Esophagus (tissue), 2 donors: ENCODE results near the gene HOXA7. TPM values are rescaled to one million over a fixed set of nuclear protein-coding genes. Genes with fewer than 3 reads are reported as not detected.
A peak's percentile ranks its signal among the peaks of the same experiment; 100 is the strongest.

Experiments used
- H3K27ac ChIP-seq, 2 donors: one replicate each; pipeline ENCODE4 v1.5.1; 2013; ENCODE audit warnings: low read depth in 2 of 2, mild to moderate bottlenecking in 2 of 2, inconsistent platforms in 1 of 2, low read length in 1 of 2, moderate library complexity in 1 of 2
- H3K27me3 ChIP-seq, 2 donors: one replicate each; pipeline ENCODE4 v1.6.1; 2013; ENCODE audit warnings: low read length in 2 of 2, control low read depth in 1 of 2, mild to moderate bottlenecking in 1 of 2; ENCODE audit not compliant: insufficient read depth in 2 of 2, control insufficient read depth in 1 of 2
- H3K36me3 ChIP-seq, 2 donors: one replicate each; pipeline ENCODE4 v1.6.1; 2013; ENCODE audit warnings: low read length in 1 of 2; ENCODE audit not compliant: control insufficient read depth in 2 of 2, insufficient read depth in 2 of 2
- H3K4me1 ChIP-seq, 2 donors: one replicate each; pipeline ENCODE4 v1.6.1; 2013; ENCODE audit warnings: low read length in 1 of 2; ENCODE audit not compliant: control insufficient read depth in 2 of 2, insufficient read depth in 2 of 2
- H3K4me3 ChIP-seq, 2 donors: one replicate each; pipeline ENCODE4 v1.5.1; 2013; ENCODE audit warnings: low read length in 2 of 2, mild to moderate bottlenecking in 2 of 2, low read depth in 1 of 2, moderate library complexity in 1 of 2
- H3K9me3 ChIP-seq, 2 donors: one replicate each; pipeline ENCODE4 v1.6.1; 2013; ENCODE audit warnings: mild to moderate bottlenecking in 2 of 2, low read depth in 1 of 2, low read length in 1 of 2, moderate library complexity in 1 of 2; ENCODE audit not compliant: control insufficient read depth in 2 of 2, insufficient read depth in 1 of 2
- WGBS, 2 donors: extraction: QIAGEN DNeasy Blood & Tissue Kit; methylation state at CpG; one replicate each; pipeline ENCODE4 v1.1.7; 2013; 5-methylcytosine and 5-hydroxymethylcytosine counted together
- polyA plus RNA-seq, 2 donors: library from polyadenylated mRNA; stranded (reverse); fragments of 200-250 nt; gene quantifications; one replicate each; pipeline ENCODE4 v1.2.3, GENCODE V29; 2013
- donor health status: healthy with polysubstance abuse.
- donor health status: Bipolar disorder and iron deficiency.

Gene HOXA7
- polyA plus RNA-seq, 2 donors, result 1.5 to 1.8 TPM

DNA sequence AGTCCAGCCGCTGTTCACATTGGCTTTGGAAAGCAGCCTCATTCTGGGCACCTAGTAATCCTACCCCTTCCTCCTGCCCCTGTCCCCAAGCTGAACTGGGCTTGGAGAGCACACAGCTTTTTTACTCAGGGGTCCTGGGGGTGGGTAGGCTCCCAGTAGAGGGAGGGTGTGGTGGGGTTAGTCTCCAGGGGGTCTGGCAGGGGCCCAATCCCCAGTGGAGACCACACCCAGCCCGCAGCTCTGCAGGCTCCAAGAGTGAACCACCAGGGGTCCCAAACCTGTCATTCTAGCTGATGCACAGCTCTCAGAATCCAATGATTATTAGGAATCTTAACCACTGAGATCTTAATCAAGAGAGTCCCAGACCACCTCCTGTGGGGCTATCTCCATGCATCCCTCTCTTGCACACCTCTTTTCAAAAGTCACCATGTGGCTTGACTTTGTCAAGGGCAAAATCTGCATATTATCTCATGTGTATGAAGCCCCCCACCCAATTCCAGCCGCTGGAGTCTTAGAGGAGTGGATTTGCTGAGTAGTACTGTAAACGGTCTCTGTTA lies 25.9 kb upstream of the HOXA7 start:
- H3K4me1 ChIP-seq, result peaks cover 3 to 14% of the 10 kb centered on the region in 2 donors
- no peak overlapping the region for H3K4me3 ChIP-seq
- 31 to 36% methylated on average over 4 of the region's 4 CpGs for whole genome bisulfite sequencing, 2 donors
- no peak overlapping the region for H3K27ac ChIP-seq
- peaks cover 7 to 58% of the 10 kb centered on the region in 2 donors for H3K27me3 ChIP-seq
- peaks cover 0 to 3% of the 10 kb centered on the region in 2 donors for H3K9me3 ChIP-seq
- no peaks in the 10 kb centered on the region for H3K36me3 ChIP-seq

DNA sequence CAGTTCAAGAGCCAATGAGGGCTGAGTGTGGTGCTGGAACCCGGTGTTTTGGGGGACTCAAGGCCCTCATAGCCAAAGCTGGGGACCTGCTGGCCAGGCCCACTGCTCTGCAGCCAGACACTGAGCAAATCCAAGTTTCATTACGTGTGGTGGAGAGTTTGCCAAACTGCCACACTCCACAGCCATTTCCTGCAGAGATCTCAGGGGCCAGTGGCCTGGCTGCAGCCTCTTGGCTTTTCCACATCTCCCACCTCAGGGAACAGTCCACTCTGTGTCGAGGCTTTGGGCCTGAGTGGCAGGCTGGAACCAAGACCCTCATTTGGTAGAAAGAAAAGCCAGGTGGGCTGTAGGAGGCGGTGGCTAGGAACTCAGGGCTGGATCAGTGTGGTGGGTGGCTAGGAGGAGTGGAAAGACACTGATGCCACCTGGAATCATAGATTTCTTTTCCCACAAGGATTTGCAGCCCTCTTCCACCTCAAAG lies 25.4 kb upstream of the HOXA7 start:
- H3K27me3 ChIP-seq, result peaks cover 7 to 56% of the 10 kb centered on the region in 2 donors
- H3K4me1 ChIP-seq, result peaks cover 3 to 14% of the 10 kb centered on the region in 2 donors
- WGBS, 2 donors, result 60 to 69% methylated on average over 4 of the region's 4 CpGs
- H3K9me3 ChIP-seq, result peaks cover 0 to 3% of the 10 kb centered on the region in 2 donors
- H3K27ac ChIP-seq, result no peak overlapping the region
- no peak overlapping the region for H3K4me3 ChIP-seq
- no peaks in the 10 kb centered on the region for H3K36me3 ChIP-seq

DNA sequence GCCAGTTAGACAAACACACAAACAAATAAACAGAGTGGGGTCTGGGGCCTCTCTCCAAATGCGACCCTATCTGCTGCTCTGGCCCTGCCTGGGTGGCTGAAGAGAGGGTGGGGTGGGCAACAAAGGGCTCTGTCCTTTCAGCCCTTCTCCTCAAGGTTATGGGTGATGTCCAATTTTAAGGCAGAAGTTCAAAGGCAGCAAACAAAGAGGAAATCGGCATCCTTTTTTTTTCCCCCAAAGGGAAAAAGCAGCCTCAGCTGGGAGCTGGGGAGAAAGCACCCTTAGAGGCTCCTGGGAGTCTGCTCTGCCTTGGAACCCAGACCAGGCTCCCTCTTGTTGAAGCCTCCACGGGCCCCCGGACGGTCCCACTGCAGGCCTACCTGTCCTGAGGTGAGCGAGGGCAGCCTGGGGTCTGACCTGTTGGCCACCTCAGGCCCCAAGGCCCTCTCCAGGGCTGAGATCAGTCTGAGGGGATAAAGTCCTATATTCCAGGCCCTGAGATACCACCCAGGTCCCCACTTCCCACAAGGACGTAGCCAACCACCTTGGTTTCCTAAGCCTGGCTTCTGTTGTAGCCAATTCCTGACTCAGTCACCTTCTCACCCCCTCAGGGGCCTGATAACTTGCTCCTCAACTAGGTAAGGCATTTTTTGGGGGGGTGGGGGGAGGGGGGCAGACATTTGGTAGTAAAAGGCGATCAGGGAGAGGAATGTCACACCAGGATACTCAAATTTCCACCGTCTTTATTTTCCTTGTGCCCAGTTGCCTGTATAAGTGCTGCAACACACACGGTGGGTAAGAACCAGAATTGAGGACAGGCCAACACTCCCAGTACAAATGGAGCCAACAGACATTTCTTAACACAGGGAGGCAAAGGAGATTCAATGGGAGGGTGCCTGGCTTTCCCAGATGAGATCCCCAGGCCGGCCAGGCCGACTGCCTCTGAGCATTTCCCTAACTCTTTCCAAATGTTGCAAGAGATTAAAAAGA lies 24.3 kb upstream of the HOXA7 start:
- WGBS, 2 donors, result 58 to 79% methylated on average over 12 of the region's 12 CpGs
- peaks cover 14 to 48% of the 10 kb centered on the region in 2 donors for H3K27me3 ChIP-seq
- H3K27ac ChIP-seq, result no peak overlapping the region

DNA sequence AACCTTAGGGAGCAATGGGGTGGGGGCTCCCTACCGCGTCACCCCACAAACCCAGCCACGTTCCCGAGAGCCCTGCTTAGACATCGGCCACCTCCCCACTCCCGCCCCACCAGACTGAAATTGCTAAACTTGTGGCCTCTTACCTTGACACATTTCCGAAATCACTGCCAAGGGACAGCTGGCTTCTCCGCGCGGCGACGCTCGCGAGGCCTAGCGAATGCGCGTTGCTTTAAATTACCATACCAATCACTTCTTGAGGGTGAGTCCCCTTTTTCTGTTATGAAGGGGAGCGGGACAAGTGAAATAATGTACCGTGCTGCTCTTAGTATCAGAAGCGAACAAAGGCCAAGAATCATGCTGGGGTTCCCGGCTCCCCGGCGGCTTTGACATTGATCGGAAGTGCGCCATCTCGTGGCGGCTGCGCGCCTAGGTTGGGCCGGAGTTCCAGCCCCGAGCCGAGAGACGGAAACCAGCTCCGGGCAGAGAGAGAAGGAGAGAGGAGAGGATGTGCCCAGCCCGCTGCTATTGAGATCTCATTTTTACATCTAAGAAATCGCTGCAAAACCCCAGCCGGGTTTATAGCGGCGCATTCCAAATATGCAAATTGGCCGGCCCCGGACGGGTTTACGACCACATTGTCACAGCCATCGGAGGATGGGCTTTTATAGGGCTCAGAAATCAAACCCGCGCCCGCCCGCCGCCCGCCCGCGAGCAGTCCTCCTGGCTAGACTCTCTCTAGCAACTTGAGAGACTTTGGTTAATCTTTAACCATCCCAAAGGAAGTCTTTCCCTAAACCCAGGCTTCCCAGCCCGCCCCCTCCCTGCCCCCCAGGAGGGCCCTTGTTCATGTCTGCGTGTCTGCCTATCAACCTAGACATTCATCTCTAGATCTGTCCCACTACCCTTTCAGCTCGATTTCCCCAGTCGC lies 23.3 kb upstream of the HOXA7 start:
- no peaks in the 10 kb centered on the region for H3K36me3 ChIP-seq
- peaks cover 0 to 2% of the 10 kb centered on the region in 2 donors for H3K9me3 ChIP-seq
- H3K4me1 ChIP-seq, result peaks cover 3 to 8% of the 10 kb centered on the region in 2 donors
- H3K27ac ChIP-seq, result no peak overlapping the region
- peaks cover 14 to 44% of the 10 kb centered on the region in 2 donors for H3K27me3 ChIP-seq
- 15 to 18% methylated on average over 56 of the region's 56 CpGs for WGBS, 2 donors
- H3K4me3 ChIP-seq, result peak overlapping the region in 1 of 2 donors; percentile 1

More for the DNA sequence above, 24.3 kb upstream of the HOXA7 start:
- peaks cover 0 to 3% of the 10 kb centered on the region in 2 donors for H3K9me3 ChIP-seq
- H3K36me3 ChIP-seq, result no peaks in the 10 kb centered on the region
- peaks cover 3 to 14% of the 10 kb centered on the region in 2 donors for H3K4me1 ChIP-seq
- no peak overlapping the region for H3K4me3 ChIP-seq

DNA sequence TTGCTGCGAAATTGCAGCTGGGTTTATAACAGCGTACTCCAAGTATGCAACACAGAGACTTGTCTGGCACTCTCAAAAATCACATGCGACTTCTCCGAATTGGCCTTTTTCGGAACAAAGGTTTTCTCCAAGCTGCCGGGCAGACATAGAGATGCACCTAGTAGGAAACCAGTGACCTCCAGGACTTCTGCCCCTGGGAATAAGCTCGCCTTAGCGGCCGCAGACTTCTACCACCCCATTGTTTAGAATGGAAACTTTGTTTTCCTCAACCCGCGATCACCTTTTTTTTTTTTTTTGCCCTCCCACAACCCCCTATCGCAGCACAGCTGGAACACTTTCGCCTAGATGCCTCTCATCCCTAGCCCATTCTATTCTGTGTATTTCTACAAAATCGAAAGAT lies 22.6 kb upstream of the HOXA7 start:
- Histone ChIP-seq H3K36me3 (no peaks in the 10 kb centered on the region), H3K27ac (no peak overlapping the region), H3K4me3 (no peak overlapping the region), H3K27me3 (peaks cover 14 to 44% of the 10 kb centered on the region in 2 donors), H3K4me1 (peaks cover 3 to 4% of the 10 kb centered on the region in 2 donors), H3K9me3 (no peaks in the 10 kb centered on the region)
- WGBS, 2 donors, result 50 to 63% methylated on average over 12 to 14 of the region's 14 CpGs

DNA sequence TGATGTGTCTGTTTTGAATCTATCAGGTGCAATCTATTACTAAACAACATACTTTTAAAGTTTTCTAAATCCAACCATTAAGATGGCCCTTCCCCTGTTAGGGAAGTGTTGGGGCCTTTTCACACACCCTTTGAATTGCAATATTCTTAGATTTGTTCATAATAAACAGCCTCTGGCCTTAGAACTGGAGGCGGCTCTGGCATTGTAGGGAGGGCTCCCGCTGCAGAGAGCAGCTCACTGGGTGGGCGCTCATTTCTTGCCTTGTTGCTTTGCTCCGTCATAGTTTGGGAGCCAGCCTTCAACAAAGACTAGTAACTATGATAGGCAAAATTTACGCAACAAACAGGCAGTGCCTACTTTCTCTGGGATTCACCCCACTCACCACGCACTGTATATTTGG lies 21.9 kb upstream of the HOXA7 start:
- Histone ChIP-seq H3K27ac (no peak overlapping the region), H3K27me3 (peaks cover 14 to 42% of the 10 kb centered on the region in 2 donors), H3K4me3 (no peak overlapping the region), H3K36me3 (no peaks in the 10 kb centered on the region), H3K4me1 (peaks cover 2 to 4% of the 10 kb centered on the region in 2 donors), H3K9me3 (no peaks in the 10 kb centered on the region)
- WGBS, 2 donors, result 83 to 92% methylated on average over 6 of the region's 6 CpGs

DNA sequence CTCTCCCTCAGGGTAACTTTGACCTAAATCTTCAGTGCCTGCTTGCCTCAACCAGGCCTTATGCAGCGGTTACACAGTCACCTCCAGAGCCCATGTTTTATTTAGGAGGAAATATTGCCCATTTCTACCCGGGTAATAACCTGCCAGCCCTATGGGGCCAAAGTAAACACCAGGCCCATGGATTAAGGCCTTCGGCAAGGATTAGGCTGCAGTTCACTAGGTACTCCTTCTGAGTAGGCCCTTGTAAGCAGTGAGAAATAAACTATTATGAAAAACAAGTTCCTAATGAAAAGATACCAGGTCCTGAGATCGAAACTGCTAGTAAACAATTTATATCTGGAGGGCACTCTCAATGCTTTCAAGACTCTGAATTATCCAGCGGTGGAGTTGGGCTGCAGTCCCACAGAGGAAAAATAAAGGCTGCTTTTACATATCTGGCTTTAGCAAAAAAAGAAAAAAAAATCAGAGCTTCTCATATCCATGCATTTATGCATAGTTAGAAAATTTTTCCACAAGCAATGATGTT lies 21.4 kb upstream of the HOXA7 start:
- H3K4me1 ChIP-seq, result peaks cover under 1 to 8% of the 10 kb centered on the region in 2 donors
- H3K9me3 ChIP-seq, result no peaks in the 10 kb centered on the region
- no peaks in the 10 kb centered on the region for H3K36me3 ChIP-seq
- 79 to 84% methylated on average over 5 of the region's 5 CpGs for WGBS, 2 donors
- no peak overlapping the region for H3K27ac ChIP-seq
- H3K4me3 ChIP-seq, result no peak overlapping the region
- peaks cover 14 to 44% of the 10 kb centered on the region in 2 donors for H3K27me3 ChIP-seq

DNA sequence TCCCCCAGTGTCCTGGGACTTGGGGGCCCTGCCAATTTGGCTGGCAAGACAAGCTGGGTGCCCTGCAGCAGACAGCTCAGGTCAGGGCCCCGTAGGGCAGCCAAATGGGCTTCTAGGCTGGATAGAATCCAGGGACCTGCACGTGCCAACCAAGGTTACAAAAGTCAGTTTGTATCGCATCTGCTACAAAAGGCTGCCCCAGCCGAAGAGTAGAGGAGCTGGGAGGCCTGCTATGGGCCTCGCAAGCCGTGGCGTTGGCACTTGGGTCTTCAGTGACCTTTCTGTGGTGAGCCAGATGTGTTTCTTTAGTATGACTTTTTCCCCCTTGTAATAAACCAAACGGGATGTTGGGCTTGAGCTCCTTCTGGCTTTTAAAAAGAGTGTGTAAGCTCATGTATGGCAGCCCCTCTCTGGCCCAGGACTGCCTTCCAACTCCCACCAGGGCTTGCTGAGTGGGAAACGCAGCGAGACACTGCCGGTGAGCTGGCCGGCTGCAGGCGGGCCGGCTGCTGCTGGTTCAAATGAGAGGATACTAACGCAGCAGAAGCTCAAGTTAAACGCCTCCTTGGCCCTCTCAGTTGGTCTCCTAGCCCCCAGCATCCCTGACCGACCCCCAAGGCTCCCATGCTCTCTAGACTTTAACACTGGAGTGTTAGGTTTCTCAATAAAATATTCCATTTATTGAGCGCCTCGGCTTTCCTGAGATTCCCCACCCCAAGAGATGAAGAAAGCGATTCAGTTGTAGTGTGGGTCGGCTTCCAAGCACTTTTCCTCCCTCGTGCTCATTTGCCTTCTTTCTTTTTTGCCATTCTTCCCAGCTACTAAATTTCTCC lies 20.7 kb upstream of the HOXA7 start:
- H3K27me3 ChIP-seq, result peaks cover 14 to 46% of the 10 kb centered on the region in 2 donors
- WGBS, 2 donors, result 70 to 88% methylated on average over 22 of the region's 22 CpGs
- no peak overlapping the region for H3K27ac ChIP-seq
- H3K4me3 ChIP-seq, result no peak overlapping the region
- H3K36me3 ChIP-seq, result no peaks in the 10 kb centered on the region
- H3K9me3 ChIP-seq, result no peaks in the 10 kb centered on the region
- peaks cover 2 to 9% of the 10 kb centered on the region in 2 donors for H3K4me1 ChIP-seq
